ENCODE results near the gene SLC35F2.

- TF ChIP-seq CTCF (IDR thresholded peaks at IDR 0.05; ENCODE audit: low read length) (no peak), EZH2 (optimal IDR thresholded peaks at IDR 0.05; ENCODE audit: low read depth, low read length) (no peak), EZH2phosphoT487 (IDR thresholded peaks at IDR 0.05; ENCODE audit: low read length) (no peak)
Observed at GRCh38 chr11:107770551-107770951, 88.0 kb downstream of the SLC35F2 start.

All from MM.1S (cell line).